IPS DF 4.7 (cell line): ENCODE results near the gene WDTC1.

Experiments used
- DNase-seq: peaks from one replicate; pipeline ENCODE4 v3.0.0-alpha.2; 2013; ENCODE audit warnings: low spot score; ENCODE audit errors: extremely low read depth

The WDTC1 gene

DNA sequence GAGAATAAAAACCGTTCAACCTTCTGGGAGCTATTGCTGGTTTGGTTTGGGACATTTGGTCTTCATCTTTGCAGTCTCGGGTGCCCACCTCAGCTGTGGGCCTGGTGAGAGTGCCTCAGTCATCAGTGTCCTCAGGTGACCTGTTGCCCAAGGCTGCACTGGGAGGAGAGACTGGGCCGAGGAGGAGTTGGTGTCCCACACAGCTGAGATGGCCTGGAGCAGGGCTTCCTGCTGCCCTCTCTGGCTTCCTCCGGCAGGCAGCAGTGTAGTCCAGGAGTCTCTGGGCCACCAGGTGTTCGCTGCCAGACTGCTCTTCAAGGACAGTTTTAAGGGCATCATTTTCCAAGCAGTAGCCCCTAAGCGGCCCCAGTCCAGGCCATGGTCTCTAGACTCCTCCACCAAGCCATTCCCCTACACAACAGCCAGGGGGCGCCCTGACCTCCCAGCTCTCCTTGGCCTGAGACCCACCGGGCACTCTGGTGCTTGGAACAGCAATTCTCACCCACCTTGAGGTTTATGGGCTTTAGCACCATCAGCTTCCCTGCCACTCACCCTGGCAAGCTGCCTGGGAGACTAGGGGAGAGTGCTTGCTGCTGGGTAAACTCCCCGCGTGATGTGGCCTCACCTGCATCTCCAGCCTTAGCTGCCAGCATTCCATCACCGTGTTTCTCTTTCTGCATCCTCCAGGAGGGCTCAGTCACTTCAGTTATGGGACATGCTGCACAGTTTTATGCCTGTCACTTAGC is 98.3 kb downstream of the WDTC1 start:
- no peak for DNase-seq

DNA sequence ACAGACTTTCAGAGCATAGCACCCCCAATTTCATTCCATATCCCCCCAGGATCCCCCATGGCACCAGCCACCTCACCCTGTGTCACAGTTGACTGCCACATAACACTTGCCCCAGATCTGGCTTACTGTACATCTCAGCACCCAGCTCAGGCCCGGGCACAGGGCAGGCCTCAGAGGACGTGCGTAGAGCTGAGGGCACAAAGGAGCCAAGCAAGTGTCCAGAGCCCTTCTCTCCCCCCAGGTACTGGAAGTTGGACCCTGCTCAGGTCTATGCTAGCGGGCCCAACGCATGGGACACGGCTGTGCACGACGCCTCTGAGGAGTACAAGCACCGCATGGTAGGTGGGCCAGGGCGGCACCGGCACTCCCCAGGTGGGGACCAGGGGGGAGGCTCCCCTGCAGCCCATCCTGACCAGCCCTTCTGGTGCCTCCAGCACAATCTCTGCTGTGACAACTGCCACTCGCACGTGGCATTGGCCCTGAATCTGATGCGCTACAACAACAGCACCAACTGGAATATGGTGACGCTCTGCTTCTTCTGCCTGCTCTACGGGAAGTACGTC is 99.4 kb downstream of the WDTC1 start:
- no peak for DNase-seq

DNA sequence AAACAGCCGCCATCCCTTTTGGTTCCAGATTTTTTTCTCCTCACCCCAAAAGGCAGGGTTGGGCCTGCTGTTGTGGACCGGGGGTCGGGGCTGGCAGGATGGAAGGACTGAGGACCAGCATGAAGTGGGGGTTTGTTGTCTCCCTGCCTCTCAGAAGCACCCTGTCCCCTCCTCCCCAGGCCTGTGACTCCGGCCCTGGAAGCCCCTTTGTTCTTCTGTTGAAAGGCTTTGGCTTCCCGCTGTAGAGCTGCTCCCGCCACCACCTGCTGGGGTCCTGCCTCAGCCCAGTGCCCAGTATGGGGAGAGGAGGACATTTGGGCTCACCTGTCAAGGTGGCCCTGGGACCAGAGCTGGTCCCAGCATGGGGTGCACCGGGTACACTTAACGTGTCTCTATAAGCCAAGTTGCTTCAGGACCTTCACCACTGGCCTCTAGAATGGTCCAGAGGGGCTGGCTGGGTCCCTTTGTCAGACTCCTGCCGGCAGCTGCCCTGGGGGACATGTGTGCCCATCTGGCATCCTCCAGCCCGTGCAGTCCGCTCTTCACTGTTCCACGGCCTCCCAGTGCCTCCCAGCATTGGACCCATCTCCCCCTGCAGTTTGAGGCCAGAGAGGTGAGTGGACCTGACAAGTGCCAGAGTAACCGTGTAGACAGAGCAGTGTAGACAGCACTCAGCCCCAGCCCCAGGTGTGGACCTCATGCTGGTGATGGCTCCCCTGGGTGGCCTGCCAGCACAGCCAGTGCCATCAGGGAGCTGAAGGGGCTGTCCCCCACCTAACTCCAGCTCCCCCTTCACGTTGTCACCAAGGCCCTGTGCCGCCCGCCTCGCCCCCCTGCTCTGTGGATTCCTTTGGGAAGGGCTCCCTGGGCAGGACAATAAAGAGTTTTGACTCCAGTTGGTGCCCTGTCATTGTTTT is 101.3 kb downstream of the WDTC1 start:
- DNase-seq: no peak

DNA sequence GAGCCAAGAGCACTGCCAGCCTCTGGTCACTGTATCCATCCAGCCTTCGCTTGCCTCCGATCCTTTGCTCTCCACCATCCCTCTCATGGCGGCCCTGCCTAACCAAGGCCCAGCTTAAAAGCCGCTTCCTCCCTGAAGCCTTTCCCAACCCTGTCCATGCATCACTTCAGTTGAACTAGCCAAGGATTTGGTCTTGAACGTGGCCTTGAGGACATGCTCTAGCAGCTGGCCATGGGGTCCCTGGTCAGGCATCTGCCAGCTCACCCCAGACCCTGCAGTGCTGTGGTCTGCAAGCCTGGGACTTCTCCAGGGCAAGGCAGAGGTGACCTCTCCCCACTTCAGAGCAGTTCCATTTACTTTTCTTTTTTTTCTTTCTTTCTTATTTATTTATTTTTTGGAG is 102.3 kb downstream of the WDTC1 start:
- DNase-seq: no peak

DNA sequence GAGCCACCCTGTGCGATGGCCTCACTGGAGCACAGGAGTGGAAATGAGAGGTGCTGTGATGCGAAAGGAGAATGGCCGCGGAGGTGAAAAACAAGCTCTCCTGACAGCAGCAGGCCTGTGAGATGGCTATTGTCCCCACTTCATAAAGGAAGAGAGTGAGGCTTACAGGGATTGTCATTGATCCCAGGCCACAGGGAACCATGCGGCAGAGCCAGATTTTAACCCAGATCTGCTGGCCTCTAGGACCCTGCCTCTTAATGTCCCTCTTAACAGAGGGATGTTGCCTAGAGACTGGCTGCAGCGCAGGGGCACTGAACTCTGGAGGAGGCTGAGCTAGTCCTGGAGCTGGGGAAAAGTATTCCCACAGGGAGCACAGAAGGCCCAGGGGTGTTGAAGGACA is 104.3 kb downstream of the WDTC1 start:
- no peak for DNase-seq

DNA sequence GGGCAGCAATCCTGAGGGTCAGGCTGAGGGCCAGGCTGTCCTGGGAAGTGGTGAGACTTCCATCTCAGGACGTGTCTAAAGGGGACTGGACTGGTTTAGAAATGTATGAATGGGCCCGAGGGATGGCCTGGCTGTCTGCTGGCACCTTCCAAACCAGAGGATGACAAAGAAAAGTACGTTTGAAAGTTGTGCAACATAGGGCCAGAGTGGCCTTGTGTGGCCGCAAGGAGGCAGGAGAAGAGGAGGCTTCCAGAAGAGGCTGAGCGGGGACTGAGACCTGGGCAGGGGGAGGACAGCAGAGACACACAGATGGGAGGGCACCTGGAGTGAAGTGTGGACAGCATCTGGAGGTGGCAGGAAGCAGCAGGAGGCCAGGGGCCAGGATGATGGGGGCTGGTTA is 104.8 kb downstream of the WDTC1 start:
- DNase-seq: no peak

DNA sequence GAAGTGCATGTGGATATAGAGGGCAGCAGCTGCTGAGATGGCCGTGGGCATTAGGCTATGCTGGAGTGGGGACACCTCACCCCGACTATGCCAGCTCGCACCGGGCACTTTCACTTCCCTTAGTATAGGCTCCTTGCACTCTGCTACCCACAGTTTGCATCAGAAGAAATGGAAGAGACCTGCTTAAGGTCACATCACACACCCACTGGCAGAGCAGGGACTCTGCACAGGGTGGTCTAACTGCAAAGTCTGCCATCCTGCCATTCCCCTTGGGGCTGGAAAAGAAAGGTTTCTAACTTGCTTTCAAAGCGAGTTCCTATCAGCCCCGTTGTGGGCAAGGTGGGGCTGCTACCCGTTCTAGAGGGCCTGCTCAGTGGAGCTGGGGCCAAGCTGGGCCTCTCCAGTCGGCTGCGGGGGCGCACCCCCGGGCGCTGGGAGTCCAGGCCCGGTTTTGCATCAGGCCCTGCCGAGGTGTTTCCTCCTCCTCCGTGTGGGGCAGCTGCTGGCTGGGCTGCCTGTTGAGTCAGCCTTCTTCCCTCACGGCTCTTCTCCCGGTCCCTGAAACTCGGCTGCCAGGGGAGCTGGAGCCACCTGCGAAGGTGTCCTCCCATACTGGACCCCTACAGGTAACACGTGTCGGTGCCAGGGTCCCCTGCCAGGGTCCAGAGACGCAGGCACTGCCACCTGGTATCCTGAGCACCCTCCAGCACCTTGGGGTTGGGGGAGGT is 107.3 kb downstream of the WDTC1 start, which contains the start of gene SYTL1:
SYTL1 (plus strand) TSS at position 498 of the 728 bp plus-strand sequence. CDS start 3,313 bp downstream, outside the sequence.
- DNase-seq: no peak

DNA sequence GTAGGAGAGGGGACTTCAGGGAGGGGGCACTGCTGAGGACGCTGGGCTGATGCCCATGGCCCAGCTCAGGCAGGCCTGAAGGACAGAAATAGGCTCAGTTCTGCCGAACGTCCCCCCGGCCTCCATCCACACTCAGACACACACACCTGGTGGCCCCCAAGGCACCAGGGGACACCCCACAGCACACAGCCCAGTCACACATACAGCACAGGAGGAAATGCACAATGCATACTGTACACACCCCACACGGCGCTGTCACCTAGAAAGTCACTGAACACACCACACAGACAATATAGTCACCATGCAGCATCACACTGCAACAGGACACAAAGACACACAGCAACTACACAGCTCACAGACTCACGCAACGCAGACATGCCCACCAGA is 108.0 kb downstream of the WDTC1 start:
- DNase-seq: no peak

DNA sequence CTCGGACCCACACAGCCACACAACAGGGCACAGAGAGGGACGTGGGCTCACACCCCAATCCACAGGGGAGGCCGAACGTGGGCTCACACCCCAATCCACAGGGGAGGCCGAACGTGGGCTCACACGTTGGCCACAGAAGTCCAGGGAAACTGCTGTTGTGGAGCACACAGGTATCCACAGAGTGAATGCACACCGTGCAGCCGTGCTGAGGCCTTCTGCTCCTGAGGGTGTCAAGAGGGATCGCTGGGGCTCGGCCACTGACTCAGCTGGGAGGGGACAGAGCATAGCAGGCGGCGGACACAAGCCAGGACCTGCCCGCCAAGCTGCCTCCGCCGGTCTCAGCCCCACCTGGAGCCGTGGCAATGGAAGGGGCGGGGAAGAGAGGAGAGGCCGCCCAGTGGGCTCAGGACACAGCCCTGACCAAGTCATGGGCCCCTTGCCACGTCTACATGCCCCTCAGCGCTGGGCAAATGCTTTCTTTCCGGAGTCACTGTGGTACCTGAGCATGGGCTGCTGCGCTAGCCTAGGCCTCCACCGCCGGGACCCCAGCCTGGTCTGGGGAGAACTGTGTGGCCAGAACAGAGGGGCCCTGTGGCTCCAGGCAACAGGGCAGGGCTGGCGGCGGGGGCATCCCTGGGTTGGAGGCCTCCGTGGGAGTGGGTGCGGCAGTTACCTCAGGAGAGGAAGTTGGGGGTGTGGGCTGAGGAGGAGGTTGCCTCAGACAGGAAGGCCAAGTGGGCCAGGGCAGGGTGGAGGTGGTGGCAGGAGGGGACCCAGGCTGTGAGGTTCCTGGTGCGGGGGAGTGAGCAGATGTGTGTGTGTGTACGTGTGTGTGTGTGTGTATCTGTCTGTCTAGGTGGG is 108.6 kb downstream of the WDTC1 start:
- no peak for DNase-seq

DNA sequence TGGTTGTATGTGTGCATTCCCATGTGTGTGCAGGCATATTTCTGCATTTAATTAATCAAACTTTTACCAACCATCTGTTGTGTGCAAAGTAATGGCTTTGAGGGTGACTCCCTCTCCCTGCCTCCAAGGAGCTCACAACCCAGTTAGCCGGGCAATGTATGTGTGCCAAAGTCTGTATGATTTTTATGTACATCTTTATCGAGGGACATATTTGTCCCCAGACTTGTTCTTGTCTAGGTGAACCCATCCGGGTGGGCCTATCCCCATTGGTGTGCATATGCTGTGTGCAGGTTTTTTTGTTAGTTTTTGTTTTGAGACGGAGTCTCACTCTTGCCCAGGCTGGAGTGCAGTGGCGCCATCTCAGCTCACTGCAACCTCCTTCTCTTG is 109.2 kb downstream of the WDTC1 start:
- DNase-seq: no peak

DNA sequence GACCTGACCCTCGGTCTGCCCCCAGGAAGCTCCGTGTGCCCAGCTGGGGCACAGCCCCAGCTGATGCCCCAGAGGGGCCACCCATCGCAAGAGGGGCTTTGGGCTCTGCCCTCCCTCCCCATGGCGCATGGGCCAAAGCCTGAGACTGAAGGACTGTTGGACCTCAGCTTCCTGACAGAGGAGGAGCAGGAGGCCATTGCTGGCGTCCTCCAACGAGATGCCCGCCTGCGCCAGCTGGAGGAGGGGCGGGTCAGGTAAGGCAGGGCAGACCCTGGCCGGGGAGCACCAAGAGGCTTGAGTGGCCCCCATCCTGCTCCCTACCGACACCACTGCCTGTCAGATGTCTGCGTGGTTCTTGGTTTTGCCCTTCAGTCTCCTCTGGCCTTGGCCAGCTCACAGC is 110.8 kb downstream of the WDTC1 start:
- no peak for DNase-seq

DNA sequence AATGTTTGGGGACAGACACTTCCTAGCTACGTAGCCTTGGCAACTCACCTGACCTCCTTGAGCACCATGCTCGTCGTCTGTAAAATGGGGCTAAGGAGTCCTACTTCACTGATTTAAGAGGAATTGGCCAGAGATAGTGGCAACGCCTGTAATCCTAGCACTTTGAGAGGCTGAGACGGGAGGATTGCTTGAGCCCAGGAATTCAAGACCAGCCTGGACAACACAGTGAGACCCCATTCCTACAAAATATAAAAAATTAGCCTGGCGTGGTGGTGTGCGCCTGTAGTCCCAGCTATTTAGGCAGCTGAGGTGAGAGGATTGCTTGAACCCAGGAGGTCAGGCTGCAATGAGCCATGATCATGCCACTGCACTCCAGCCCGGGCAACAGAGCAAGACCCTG is 111.9 kb downstream of the WDTC1 start:
- no peak for DNase-seq

DNA sequence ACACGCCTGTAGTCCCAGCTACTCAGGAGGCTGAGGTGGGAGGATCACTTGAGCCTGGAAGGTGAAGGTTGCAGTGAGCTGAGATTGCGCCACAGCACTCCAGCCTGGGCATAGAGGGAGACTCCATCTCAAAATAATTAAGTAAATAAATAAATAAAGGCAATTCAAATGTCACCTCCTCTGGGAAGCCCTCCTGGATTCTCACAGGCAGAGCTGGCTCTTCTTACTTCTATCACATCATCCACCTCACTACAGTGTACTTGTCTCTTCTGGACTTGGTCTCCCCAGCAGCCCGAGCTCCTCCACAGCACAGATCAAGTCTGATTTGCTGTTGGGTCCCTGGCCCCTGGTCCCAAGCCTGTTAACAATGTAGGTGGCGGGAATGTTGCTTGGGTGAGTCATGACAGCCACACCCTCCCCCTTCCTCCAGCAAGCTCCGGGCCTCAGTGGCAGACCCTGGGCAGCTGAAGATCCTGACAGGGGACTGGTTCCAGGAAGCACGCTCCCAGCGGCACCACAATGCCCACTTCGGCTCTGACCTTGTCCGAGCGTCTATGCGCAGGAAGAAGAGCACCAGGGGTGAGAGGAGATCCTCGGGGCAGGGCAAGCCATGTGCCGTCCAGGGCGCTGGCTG is 112.7 kb downstream of the WDTC1 start:
- DNase-seq: no peak

DNA sequence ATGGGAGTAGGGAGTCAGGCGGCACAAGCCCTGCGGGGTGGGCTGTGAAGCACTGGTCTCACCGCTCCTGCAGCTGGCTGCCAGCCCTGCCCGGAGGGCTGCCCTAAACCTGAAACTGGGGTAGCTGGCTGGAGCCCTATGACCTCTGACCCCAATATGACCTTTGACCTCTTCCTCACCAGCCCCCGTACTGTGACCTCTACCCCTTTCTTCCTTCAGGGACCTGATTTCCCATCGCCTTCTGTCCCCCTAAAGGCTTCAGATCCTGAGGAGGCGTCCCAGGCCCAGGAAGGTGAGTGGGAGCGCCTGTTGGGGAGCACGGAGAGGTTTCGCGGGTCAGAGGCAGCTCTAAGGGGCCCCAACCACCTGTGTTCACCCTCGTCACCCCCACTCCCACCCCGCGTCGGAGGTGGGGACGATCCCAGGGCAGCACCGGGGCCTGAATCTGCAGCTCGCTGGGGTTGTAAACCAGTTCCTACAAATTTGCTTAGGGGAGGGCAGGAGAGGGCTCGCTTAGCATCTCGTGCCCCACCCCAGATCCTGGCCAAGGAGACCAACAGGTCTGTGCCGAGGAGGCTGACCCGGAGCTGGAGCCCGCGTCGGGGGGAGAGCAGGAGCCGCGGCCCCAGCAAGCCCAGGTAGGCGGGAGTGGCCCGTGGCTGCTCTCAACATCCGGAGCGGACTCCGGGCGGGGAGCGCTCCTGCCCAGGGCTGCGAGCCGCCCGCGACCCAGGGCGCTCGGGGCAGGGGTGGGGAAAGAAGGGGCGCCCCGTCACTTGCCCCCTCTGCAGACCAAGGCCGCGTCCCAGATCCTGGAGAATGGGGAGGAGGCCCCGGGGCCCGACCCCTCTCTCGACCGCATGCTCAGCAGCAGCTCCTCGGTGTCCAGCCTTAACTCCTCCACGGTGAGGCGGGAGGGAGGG is 114.7 kb downstream of the WDTC1 start:
- DNase-seq: no peak

DNA sequence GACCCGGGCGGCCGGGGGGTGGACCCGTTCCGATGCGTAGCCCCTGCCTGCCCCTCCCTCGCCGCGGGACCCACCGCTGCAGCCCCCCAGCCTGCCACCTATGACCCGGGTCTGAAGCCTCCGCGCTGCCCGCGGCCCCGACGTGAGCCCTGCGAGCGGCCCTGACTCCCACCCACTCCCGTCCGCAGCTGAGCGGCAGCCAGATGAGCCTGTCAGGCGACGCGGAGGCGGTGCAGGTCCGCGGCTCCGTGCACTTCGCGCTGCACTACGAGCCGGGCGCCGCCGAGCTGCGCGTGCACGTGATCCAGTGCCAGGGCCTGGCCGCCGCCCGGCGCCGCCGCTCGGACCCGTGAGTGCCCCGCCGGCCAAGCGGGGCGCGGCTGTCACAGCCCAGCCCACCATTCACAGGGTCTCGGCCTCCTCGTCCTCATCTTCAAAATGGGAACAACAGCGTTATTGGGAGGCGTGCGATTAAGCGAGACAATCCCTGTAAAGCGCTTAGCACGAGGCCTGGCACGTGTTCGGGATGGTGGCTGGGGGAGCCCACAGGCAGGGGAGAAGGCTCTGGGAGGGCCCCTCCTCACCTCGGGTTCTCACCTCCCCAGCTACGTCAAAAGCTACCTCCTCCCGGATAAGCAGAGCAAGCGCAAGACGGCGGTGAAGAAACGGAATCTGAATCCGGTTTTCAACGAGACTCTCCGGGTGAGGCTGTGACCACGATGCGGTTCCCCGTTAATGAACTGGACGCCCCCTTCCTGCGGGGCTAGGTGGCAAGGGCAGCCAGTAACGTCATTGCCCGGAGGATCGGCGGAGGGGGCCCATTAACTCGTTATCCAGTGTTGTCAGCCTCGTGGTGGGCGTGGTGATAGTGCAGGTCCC is 115.6 kb downstream of the WDTC1 start:
- no peak for DNase-seq

DNA sequence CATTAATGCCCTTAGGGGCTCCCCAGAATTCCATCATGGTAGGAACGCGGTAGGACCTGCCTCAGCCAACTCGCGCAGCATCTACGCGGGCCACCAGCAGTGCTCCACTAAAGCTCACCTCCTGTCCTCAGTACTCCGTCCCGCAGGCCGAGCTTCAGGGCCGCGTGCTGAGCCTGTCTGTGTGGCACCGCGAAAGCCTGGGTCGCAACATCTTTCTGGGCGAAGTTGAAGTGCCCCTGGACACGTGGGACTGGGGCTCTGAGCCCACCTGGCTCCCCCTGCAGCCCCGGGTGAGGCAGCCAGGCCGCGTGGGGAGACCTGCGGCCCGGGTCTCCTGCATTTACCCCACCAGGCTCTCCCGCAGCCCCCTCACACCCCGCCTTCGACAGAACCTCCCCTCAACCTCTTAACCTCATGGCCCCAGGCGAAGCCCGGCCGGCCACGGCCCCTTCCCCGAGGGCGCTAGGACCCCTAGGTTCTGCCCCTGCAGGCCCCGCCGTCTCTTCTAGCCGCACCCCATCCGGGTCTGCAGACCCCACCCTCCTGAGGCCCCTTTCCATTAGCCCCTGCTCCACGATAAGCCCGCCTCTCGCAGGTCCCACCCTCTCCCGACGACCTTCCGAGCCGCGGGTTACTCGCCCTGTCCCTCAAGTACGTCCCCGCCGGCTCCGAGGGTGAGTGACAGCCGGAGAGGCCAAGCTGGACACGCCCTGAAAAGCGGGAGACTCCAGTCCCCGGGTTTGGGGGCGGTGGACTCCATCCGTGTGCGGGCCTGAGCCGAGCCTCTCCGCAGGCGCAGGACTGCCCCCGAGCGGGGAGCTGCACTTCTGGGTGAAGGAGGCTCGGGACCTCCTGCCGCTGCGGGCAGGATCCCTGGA is 116.5 kb downstream of the WDTC1 start:
- no peak for DNase-seq

DNA sequence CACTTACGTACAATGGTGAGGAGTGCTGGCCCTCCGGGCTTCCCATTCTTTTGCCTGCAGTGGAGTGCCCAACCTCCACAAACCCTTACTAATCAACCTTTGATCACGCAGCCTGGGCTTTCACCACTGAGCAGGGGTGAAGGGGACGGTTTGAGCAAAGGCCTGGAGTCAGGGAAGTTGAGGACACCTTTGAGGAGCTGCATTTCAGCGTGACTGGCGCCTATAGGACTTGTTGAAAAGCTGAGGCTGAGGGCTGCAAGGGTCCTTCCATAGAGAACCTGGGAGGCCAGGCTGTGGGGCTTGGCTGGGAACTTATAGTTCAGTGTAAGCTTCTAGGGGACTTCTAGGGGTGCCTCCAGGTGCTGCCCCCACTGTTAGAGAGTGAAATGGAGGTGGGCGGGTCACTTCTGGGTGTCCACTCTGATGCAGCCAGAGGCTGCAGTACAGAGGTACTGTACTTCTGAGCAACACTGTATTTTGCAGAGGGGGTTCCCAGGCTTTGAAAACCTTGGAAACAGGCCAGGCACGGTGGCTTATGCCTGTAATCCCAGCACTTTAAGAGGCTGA is 117.2 kb downstream of the WDTC1 start:
- no peak for DNase-seq
